Natural killer cell treated with Interleukin-12 subunit alpha and Interleukin-12 subunit beta and Interleukin-15 and Interleukin-18, amount 100 ng/mL, for 72 hours (primary cell): ENCODE results near the gene PSEN2. TPM values are rescaled to one million over a fixed set of nuclear protein-coding genes. Genes with fewer than 3 reads are reported as not detected.

Experiments used
- total RNA-seq, 2 donors: library from RNA; stranded (reverse); gene quantifications; one replicate each; pipeline ENCODE4 v1.2.3, GENCODE V29; 2022

PSEN2 gene
- total RNA-seq, 2 donors from 2014 or later, result 20.3 to 21.8 TPM

Other genes with a start within 250 kb of the PSEN2 start
- 10 to 100 TPM; 27.2 to 35.2 TPM for gene ITPKB, start 131.3 kb upstream of the PSEN2 start, total RNA-seq
- 10 to 100 TPM; 12.3 to 28.4 TPM for gene COQ8A, start 69.7 kb downstream of the PSEN2 start, total RNA-seq